GM21529 (cell line): ENCODE data around the gene BMF.

ENCODE experiments used
- ATAC-seq: cut with Tn5 transposase; IDR thresholded peaks from one replicate; pipeline ENCODE4 v1.9.1; 2021; ENCODE audit not compliant: unreplicated experiment

BMF gene

GRCh38 chr15:40069178-40070165 is 39.2 kb downstream of the BMF start:
- peak; percentile 64 for ATAC-seq

GRCh38 chr15:40067921-40068624 is 40.6 kb downstream of the BMF start:
- no peak for ATAC-seq

- no peak for ATAC-seq
Measured at GRCh38 chr15:40066589-40066988, 42.1 kb downstream of the BMF start.

GRCh38 chr15:40065166-40065565 is 43.5 kb downstream of the BMF start:
- no peak for ATAC-seq

GRCh38 chr15:40064231-40064894 is 44.3 kb downstream of the BMF start:
- peak; percentile 60 for ATAC-seq

DNA sequence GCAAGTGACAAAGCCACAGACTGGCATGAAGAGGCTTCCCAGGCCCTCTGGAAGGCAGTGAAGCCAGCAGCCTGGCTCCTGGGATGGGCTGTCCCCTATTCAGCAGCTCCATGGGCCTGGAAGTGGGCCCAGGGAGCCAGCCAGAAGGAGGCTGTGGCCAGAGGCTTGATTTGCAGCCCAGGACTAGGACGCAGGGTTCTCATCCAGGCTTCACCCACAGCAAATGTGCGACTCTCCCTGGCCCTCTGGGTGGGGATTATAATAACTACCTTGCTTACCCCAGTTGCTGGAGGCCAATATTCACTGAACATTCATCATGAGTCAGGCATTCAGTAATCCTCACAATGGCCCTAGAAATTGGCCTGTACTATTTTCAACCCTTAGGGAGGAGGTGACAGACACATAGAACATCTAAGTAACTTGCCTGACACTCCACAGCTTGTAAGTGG is 45.1 kb downstream of the BMF start:
- no peak for ATAC-seq

GRCh38 chr15:40062816-40063562 is 45.7 kb downstream of the BMF start:
- no peak for ATAC-seq

- peak; percentile 51 for ATAC-seq
Measured at GRCh38 chr15:40061212-40061901, 47.3 kb downstream of the BMF start.

- ATAC-seq = no peak
Measured at GRCh38 chr15:40060236-40060961, 48.3 kb downstream of the BMF start.

DNA sequence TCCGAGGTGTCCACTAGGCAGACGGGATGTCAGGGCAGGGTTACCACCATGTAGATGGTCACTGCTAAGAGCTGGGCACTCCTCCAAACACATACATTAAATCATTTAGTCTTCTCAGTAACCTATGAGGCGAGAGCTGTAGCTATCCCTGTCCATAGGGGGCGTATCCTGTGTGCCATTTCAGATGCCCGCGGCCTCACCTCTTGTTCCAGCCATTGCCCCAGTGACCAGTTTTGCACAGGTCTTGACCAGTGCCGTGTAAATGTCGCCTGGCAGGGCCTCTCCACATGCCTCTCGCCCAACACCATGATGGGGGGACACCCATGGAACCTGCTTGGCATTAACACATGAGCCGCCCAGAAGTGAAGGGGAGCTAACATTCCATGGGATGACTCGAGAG is 48.9 kb downstream of the BMF start:
- ATAC-seq = no peak

DNA sequence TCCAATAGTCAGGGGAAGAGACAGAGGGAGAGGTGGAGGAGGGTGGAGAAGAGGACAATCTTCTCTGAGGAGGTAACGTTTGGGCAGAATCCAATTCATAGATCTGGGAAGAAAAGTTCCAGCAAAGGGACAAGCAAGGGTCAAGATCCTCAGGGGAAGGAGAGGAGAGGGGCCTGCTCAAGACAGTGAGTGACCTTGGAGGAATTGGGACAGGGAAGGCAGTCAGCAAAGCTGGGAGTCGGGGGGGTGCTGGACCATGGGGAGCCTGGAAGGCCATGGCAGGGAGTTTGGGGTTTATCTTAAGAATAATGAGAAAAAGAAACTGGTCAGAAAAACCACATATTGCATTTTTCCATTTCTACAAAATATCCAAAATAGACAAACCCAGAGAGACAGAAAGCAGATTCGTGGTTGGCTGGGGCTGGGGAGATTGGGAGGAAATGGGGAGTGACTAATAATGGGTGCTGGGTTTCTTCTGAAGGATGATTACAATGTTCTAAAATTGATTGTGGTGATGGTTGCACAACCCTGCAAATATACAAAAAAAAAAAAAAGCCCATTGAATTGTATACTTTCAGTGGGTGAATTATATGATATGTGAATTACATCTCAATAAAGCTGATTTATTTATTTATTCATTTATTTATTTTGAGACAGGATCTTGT is 50.1 kb downstream of the BMF start:
- ATAC-seq = no peak

GRCh38 chr15:40055576-40056293 is 52.9 kb downstream of the BMF start:
- no peak for ATAC-seq

- peak; percentile 77 for ATAC-seq
Measured at GRCh38 chr15:40054855-40055575, 53.7 kb downstream of the BMF start.

GRCh38 chr15:40054605-40054854 is 54.1 kb downstream of the BMF start:
- ATAC-seq = peak; percentile 43

- ATAC-seq = peak; percentile 30
Measured at GRCh38 chr15:40053831-40054604, 54.7 kb downstream of the BMF start.

DNA sequence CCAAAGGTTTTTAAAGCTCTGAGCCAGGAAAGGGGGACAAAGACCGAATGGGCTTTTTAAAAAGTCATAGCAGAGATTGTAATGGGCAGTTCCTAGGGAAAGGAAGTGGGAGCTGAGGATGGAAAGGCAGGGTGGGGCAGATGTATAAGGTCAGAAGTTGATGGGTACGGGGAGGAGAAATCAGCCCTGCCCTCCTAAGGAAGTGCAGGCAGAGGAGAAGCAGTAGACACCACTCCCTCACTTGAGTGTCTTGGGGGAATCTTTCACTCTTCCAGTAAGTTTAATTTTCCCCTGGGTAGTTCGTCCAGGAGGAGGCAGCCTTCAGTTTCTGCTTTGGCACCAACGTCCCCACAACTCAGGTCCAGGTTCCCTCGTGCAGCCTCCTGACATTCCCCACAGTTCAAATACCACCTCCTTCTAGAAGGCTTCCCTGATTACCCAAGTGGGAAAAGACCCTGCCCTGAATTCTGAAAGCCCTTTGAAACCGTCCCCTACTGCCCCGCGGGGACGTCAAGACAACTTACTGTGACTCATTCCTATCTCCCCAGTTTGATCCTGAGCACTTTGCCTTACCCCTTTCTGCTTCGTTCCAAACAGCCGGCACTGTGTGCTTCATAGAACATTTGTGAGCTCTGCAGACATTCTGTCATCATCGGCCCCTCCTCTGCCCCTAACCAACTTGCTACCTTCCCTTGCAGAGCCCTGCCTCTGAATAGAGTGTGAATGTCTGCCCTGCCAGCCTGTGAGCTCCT is 55.4 kb downstream of the BMF start:
- ATAC-seq = no peak
